GM12801 (cell line): ENCODE data around the gene INSIG2.

Experiments
- TF ChIP-seq, protein P1 (sequence below): IDR thresholded peaks from one replicate; pipeline ENCODE4 v1.5.1; 2011; ENCODE audit warnings: control low read depth; ENCODE audit not compliant: insufficient read length; ENCODE audit errors: extremely low read depth

INSIG2 gene

DNA sequence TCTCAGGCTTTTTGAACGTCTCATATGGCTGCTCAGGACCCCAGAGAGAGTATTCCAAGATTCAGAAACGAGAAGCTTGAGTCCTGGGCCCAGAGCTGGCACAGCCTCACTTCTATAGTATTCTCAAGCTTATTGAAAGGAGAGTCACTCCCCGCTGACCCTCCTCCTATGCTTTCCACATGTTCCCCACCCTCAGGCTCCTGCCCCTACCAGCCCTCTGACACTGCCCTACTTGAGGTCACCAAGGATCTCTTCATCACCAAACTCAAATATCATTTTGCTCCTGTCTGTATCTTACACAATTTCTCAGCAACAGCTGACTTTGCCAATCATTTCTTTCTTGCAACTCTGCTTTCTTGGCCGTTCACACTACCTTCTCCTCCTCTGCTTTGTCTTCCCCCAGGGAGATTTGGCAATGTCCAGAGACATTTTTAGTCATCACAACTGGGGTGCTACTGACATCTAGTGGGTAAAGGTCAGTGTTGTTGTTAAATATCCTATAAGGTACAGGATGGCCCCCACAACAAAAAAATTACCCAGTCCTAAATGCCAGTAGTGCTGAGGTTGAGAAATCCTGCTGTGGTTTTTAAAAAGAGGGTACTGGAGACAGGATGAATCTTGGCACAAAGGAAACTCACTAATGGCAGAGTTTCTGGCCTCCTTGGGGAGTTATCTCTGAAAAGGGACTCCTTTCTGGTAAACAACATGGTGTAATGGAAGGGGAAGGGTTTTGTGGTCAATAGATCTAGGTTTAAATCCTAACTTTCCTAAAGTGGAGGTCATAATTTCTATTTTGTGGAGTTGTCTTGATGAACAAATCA is 26.9 kb upstream of the INSIG2 start:
- TF ChIP-seq, protein P1, sequence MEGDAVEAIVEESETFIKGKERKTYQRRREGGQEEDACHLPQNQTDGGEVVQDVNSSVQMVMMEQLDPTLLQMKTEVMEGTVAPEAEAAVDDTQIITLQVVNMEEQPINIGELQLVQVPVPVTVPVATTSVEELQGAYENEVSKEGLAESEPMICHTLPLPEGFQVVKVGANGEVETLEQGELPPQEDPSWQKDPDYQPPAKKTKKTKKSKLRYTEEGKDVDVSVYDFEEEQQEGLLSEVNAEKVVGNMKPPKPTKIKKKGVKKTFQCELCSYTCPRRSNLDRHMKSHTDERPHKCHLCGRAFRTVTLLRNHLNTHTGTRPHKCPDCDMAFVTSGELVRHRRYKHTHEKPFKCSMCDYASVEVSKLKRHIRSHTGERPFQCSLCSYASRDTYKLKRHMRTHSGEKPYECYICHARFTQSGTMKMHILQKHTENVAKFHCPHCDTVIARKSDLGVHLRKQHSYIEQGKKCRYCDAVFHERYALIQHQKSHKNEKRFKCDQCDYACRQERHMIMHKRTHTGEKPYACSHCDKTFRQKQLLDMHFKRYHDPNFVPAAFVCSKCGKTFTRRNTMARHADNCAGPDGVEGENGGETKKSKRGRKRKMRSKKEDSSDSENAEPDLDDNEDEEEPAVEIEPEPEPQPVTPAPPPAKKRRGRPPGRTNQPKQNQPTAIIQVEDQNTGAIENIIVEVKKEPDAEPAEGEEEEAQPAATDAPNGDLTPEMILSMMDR = no peak

DNA sequence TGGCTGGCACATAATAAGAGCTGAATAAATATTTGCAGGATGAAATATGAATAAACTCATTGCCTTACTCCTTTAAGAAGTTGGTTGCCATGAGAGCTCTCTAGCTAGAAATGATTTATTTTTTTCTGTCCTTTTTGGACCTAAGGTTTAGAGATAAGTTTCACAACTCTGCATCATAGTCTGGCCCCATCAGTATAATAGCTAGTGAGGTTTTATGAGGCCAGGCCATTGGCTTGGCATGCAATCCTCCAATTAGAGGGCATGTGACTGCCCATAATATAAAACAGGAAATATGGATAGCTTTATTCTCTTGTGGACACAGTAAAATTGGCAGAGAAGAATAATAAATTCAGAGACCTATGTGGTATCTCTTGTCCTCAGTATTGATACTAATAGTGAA is 26.2 kb upstream of the INSIG2 start:
- TF ChIP-seq, protein P1 = no peak

DNA sequence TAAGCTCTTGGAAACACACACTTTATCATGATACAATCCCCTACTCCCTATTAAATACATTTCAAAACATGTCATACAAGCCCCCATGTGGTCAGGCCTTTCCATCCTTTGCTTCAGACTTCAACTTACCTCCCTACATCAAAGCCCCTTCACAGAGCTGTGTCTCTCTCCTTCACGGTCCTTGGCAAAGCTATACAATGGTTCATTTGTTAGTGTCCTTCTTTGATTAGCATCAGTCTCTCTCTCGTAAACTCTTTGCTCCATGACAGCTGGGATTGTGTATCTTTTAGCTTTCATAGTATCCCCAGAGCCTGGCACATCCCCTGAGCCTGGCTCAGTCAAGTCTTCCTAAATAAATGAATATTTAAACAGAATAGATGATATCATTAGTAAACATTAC is 25.6 kb upstream of the INSIG2 start:
- TF ChIP-seq, protein P1 = no peak

DNA sequence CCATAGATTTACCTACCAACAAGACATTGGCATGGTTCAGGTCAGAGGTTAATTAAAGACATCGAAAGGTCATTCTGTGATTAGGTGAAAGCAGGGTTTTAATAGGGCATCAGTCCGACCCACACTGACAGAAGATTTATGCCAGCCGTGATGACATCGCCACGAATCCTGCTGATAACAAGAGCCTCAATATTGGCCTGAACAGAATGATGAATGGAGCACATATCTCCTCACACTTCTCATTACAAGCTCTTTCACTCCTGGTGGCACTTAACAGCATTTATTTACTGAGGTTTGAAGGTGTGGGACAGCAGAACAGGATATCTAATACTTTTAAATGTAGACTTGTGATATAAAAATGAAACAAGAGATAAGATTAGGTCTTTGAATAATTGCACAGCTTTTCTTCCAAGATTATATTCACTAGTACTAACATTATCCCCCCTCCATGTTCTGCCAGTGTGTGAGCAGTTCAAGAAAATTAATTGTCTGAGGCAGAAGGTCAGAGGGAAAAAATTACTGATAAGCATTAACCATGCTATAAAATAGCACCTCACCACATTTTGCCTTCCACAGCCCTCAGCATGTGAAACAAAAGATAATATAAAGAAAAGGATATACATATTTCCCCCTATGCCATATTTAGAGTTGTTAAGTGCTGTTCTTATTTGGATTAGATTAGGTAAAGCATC is 23.1 kb upstream of the INSIG2 start:
- TF ChIP-seq, protein P1 = no peak

DNA sequence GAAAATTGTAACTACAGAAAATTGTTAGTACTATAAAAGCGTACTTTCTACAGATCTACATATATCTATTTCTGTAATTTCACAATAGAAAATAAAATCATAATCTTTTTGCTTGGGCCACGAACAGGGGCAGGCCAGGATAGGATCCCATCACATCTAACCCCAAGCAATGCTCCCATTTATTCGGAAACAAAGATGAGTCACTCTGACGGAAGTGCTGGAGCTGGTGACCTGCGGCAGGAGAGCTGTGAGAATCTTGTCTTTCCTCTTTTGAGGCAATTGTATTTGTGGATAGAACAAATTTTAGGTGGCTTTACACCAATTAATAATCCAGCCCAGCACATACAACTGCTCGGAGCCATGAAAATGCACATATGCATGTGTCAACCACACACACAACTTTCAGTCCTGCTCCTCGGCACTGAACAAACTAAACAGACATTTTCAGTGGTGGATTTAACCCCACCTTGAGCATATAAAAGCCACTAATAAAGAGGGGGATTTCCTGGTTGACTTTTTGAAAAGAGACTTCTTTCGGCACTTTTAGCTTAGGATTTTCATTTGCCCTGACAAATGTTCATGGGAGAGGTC is 22.3 kb upstream of the INSIG2 start:
- TF ChIP-seq, protein P1 = no peak

DNA sequence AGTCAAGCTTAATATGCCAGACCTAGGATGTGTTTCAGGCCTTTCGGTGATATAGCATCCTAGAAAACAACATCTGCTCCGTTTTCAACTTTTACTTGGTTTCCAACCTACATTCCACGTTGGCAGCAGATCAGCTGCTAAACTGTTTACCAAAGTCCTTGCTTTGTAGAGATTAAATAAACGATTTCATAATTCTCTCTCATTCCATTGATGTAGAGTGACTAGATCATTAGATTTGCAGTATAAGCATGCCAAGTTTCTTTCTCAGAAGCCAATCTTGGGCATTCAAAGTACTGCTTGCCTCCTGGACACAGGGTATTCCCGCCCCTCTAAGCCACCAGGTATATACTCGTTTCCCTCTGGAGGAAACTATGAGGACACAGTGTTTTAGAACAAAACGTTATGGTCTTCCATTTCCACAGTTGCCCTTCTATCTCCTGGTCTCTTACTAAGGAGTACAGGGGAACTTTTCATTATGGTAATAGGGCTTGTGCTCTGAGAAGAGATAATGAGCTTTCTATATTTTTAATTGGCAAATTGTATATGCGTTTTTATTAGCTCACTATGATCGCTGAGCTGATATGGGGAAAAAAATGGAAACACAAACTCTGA is 10.5 kb upstream of the INSIG2 start:
- TF ChIP-seq, protein P1 = no peak

DNA sequence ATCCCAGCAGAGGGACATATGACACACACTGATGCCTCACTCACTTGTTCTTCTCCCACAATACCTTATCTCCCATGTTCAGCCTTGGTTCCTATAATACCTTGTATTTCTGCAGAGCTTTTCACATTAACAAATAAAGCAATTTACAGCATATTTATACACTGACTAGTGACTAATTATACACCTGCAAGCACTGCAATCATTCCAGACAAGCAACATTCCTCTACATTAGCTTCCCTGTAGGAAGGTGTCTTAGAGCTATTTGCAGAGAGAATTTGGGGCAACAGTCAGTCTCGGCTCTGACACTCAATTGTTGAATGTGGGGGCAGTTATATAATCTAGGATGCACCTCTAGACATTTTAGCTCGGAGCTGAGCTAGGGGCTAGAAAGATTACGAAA is 9.5 kb upstream of the INSIG2 start:
- TF ChIP-seq, protein P1 = no peak
